MCF 10A (cell line): ENCODE data around the gene MYL5. TPM values are rescaled to one million over a fixed set of nuclear protein-coding genes. Genes with fewer than 3 reads are reported as not detected.

Source experiments
- BruUV-seq: library from RNA; stranded (reverse); fragments of 400-500 nt; replicated peaks from 2 replicates; lab custom pipeline; 2021; lab: Mats Ljungman, UMichigan
- CTCF ChIA-PET: fragments of 300-600 bp; sonication (Branson Sonifier 250); formaldehyde crosslinking; extraction: SDS; loops from one replicate; lab custom pipeline; 2021; ENCODE audit warnings: antibody characterized with exemption, inconsistent platforms; lab: Yijun Ruan, JAX
- POLR2A ChIA-PET: fragments of 300-600, 350-650 bp; sonication (Branson Sonifier 250); formaldehyde crosslinking; extraction: SDS; loops from one replicate; lab custom pipeline; 2020; ENCODE audit warnings: antibody characterized with exemption, inconsistent platforms; lab: Yijun Ruan, JAX
- DNase-seq: peaks from one replicate; pipeline ENCODE4 v3.0.0-alpha.2; 2018; ENCODE audit not compliant: unreplicated experiment
- H3K27ac Mint-ChIP-seq: one replicate; pipeline ENCODE4 v1.8.0; 2022; ENCODE audit warnings: mild to moderate bottlenecking, low read depth, mixed read lengths; ENCODE audit not compliant: unreplicated experiment
- H3K27me3 Mint-ChIP-seq: one replicate; pipeline ENCODE4 v1.8.0; 2022; ENCODE audit warnings: mixed read lengths; ENCODE audit not compliant: insufficient read depth, unreplicated experiment
- H3K36me3 Mint-ChIP-seq: one replicate; pipeline ENCODE4 v1.8.0; 2022; ENCODE audit warnings: mild to moderate bottlenecking, moderate library complexity, mixed read lengths; ENCODE audit not compliant: insufficient read depth, unreplicated experiment
- H3K4me1 Mint-ChIP-seq: one replicate; pipeline ENCODE4 v1.8.0; 2022; ENCODE audit warnings: mixed read lengths; ENCODE audit not compliant: insufficient read depth, unreplicated experiment
- H3K4me3 Mint-ChIP-seq: one replicate; pipeline ENCODE4 v1.8.0; 2022; ENCODE audit warnings: mild to moderate bottlenecking, moderate library complexity, mixed read lengths; ENCODE audit not compliant: unreplicated experiment
- H3K9me3 Mint-ChIP-seq: one replicate; pipeline ENCODE4 v1.8.0; 2022; ENCODE audit warnings: mixed read lengths; ENCODE audit not compliant: unreplicated experiment
- CTCF ChIP-seq: fragments of 200-600 bp; IDR thresholded peaks from one replicate; pipeline ENCODE4 v1.8.0; 2022; ENCODE audit warnings: antibody characterized with exemption, mild to moderate bottlenecking; ENCODE audit not compliant: unreplicated experiment
- intact Hi-C: fragments of 100-400 bp; cut with micrococcal nuclease; formaldehyde crosslinking; loops from 2 replicates; pipeline ENCODE4 v1.14.1; 2022
- total RNA-seq: library from RNA; stranded (reverse); gene quantifications from 2 replicates; pipeline ENCODE4 v1.2.3, GENCODE V29; 2022

MYL5 gene
- total RNA-seq, 1 experiment from 2014 or later = 32.9 TPM

DNA sequence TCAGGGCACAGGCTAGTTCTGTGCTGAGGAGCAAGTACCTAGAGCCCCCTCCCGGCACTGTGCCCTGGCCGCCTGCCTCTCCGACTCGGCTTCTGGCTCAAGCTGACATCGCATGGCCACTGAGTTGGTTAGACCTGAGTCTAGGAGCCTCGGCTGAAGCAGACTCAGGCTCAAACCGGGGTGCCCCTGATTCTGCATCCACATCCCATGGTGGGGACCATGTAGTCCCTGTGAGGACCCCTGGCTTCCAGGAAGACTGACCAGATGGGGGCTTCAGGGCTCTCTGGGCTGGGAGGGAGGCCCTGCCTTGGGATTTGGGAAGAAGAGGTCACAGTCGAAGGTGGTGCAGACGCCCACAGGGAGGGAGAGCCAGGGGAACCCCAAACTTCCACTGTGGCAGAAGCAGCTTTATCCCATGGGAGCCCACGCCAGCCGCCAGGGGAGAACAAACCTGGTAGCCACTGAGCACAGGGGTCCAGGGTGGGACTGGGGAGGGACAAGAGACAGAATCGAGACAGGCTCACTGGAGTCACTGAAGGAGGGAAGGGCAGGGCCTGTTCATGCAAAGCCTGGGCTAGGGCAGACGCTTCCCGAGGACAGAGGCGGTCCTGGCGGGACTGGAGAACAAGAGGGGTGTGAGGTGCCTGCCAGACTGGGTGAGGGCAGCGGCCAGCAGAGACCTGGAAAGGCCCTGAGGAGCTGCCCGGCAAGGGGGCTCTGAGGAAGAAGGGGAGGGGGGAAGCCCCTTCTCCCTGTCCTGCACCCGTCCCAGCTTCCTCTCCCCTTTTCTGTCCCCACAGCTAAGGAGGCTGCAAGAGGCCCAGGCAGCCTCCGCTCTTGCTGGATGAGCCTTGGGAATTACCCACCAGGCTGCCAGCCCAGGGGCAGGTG lies 47.9 kb upstream of the MYL5 start:
- TF ChIP-seq CTCF = no peak
- Mint-ChIP-seq H3K4me1 (no peaks in the 10 kb centered on the region), H3K9me3 (no peaks in the 10 kb centered on the region), H3K4me3 (no peak overlapping the region), H3K27me3 (peaks cover 32% of the 10 kb centered on the region), H3K36me3 (no peaks in the 10 kb centered on the region), H3K27ac (no peak overlapping the region)
- CTCF ChIA-PET = no interaction called here
- intact Hi-C loops = no loop called here
- POLR2A ChIA-PET = no interaction called here
- DNase-seq = no peak
- BruUV-seq = no TSS peak

DNA sequence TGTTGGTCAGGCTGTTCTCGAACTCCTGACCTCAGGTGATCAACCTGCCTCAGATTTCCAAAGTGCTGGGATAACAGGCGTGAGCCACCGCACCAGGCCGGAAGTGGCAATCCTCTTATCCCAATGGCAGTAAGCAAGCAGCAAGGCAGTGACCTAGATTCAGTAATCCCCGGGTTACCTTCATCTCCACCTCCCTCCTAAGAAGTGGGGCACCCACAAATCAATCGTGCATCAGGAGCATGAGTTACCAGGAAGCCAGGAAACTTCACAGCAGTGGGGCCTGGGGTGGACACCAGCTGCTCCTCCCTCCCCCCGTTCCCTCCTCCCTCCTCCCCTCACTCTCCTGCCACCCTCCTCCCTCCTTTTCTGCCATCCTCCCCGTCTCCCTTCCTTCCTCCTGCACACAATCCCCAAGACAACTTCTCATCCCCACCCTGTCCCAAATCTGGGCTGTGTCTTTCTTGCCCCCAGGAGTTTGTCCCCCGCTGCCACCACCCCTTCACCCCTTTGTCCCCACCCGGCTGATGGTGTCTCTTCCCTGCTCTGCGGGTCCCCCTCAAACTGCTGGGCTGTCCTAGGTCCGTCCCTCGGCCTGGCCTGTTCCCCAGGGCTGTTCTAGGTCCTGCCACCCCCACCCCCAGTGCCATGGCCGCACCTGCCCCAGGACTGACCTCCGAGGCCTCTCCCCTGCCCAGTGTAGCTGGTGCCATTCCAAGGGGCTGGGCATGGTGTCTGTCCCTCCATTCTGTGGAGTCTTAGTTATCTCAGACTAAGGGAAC lies 46.8 kb upstream of the MYL5 start:
- Mint-ChIP-seq H3K27me3 (peaks cover 25% of the 10 kb centered on the region), H3K36me3 (no peaks in the 10 kb centered on the region), H3K4me1 (no peaks in the 10 kb centered on the region), H3K27ac (no peak overlapping the region), H3K9me3 (no peaks in the 10 kb centered on the region), H3K4me3 (no peak overlapping the region)
- intact Hi-C loops = no loop called here
- no peak for TF ChIP-seq CTCF
- CTCF ChIA-PET = no interaction called here
- no peak for DNase-seq
- no TSS peak for BruUV-seq
- POLR2A ChIA-PET = no interaction called here

DNA sequence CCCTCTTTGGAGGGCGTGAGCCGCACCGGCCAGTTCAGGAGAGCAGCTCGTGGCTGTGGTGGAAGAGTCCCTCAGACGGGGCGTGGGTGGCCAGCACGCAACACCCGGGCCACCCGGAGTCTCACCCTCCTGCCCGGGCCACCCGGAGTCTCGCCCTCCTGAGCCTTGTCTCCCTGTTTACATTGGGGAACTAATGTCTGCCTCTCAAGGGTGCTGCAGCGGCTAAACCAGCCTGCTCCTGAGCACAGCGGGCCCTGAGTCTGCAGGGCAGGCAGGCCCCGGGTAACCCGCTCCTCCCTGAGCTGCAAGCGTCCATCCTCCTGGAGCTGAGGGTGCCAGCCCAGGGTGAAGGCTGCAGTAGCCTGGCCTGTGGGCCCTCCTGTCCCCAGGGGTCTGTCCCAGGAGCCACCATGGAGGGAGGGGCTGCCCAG lies 46.0 kb upstream of the MYL5 start:
- no peak overlapping the region for H3K27ac Mint-ChIP-seq
- no TSS peak for BruUV-seq
- intact Hi-C loops = no loop called here
- H3K9me3 Mint-ChIP-seq = no peaks in the 10 kb centered on the region
- ChIA-PET POLR2A (no interaction called here), CTCF (no interaction called here)
- H3K4me3 Mint-ChIP-seq = no peak overlapping the region
- TF ChIP-seq CTCF = no peak
- no peak for DNase-seq
- no peaks in the 10 kb centered on the region for H3K4me1 Mint-ChIP-seq
- H3K36me3 Mint-ChIP-seq = no peaks in the 10 kb centered on the region
- H3K27me3 Mint-ChIP-seq = peaks cover 25% of the 10 kb centered on the region
